NCI-H226 (cell line): ENCODE results near the gene FSTL1.

ENCODE experiments used
- DNase-seq: peaks from one replicate; pipeline ENCODE4 v3.0.0-alpha.2; 2015

FSTL1 gene

GRCh38 chr3:120468635-120469295, 18.0 kb upstream of the FSTL1 start:
- DNase-seq = no peak

- DNase-seq = peak; percentile 77
Measured at GRCh38 chr3:120462409-120462959, 11.7 kb upstream of the FSTL1 start.

DNA sequence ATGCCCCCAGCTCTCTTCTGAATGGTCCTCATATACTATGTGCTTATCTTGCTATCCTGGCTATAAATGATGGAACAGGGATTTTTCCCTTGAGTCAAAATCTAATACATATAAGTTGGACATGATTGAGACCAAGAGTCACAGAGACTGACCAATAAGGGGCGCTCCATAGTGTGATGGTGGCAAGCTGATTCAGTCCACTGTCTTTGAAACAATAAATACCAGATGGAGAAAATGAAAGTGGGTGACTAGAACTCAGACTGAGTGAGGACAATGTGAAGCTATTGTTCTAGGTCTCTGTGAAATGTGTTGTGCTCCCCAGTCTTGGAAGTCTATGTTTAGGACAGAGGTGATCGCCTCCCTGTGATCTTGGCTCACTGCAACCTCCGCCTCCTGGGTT, 10.6 kb upstream of the FSTL1 start:
- no peak for DNase-seq

- no peak for DNase-seq
Measured at GRCh38 chr3:120460862-120461261, 10.1 kb upstream of the FSTL1 start.

- DNase-seq = no peak
Measured at GRCh38 chr3:120460181-120460790, 9.5 kb upstream of the FSTL1 start.

- no peak for DNase-seq
Measured at GRCh38 chr3:120459196-120459595, 8.4 kb upstream of the FSTL1 start.

- no peak for DNase-seq
Measured at GRCh38 chr3:120457827-120458226, 7.0 kb upstream of the FSTL1 start.

GRCh38 chr3:120454076-120454689, 3.4 kb upstream of the FSTL1 start:
- no peak for DNase-seq

DNA sequence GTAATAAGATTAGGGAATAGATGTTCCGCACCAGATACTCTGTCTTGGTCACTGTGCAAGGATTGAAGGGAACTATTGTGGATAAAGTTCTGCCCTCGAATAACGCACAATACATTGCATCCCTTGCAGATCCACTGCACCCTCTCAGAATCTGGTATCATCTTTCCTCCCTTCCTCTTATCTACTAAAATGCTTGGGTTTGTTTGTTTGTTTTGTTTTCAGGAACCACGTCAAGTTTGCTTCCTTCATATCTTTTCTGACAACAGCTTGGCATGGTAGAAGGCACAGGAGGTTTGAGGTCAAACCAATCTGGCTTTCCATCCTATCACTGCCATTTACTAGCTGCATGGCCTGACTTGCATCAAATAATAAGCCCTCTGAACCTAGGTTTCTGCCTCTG, 2.0 kb upstream of the FSTL1 start:
- DNase-seq = no peak

DNA sequence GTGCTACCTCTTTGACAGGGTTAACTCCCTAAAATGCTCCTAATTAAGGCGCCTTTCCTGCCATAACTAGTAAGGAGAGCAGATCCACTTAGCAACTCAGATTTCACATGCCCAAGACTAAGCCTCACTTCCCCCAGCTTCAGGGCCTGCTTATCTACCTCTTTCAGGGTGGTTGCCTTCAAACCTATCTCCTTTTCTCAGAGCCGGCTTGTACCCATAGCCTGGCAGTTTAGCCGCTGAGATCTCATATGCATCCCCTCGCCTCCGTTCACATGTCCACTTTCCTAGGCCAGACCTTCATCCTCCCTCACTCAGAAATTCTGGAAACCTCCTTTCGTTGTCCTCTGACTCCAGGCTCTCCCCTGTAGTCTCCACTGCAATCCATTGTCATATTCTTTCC, 1.0 kb upstream of the FSTL1 start:
- DNase-seq = no peak

DNA sequence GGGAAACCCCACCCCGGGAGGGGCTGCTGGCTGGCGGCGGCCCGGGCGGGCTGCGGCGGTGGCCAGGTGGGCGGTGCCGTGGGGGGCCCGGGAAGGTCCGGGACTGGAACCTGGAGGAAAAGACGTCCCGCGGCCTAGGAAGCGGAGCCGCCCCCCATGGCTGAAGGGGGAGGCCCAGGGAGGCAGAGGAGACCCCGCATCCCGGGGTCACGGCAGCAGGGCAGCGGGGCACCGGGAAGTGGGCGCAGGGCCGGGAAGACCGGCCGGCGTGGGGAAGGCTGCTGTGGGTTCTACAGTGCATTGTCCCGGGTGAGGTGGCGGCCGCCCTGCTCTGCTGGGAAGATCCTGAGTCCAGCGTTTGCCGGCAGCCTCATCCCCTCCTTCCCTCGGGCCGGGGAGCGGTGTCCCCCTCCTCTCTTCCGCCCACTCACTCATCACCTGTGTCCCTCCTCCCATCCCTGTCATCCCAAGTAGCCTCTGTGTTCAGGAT, 525 bp upstream of the FSTL1 start:
- DNase-seq = no peak

DNA sequence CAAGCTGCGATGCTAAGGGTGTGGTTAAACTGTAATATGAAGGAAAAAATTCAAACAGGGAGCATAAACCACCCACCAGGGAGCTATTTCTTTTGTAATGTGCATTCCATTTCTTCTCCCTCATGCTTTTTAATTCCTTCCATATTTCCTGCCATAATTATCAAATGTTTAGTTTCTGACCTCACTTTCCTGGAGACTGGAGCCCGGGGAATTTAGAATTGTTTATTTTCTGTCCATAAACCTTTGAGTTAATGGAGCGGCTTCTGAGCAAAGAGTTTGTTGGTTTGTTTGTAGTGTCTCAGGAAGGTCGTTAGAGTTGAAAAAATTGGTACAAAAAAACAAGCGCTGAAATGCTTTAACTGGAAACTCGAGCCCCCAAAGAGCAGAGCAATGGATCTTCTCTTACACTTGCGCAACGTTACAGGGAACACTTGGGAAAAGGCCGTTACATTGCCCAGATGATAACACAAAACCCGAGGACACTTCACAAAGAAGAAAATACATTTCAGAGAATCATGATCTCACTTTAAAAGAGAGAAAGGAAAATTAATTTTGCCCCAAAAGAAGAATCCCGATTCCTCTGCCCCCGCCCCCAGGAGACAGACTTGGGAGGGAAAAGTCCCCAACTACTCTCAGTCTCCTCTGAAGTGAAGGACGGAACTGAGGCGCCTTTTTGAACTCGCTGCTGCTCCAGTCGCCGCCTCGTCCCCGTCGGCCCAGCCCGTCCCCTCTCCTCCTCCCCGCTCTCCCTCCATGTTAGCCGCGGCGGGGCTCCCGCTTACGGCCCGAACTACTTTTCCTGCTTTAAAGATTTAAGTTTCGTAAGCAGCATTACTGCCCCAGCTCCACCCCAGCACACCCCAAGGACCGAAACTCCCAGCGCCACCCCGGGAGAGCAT, 842 bp downstream of the FSTL1 start:
- no peak for DNase-seq

DNA sequence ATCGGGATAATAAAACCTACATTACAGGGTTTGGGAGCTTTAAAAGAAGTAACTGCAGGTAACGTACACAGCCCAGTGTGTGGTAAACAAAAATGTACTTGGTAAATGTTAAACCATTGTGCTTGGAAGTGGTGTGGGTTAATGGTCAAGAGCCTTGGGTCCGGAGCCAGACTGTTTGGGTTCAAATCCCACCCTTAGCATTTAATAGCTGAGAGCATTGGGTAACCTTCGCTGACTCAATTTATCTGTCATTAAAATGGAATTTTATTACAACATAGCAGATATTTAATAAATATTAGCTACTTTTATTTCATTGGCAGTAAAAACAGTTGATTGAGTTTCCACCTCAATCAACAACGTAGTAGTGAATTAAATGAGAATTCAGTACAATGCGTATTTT, 1.5 kb downstream of the FSTL1 start:
- no peak for DNase-seq

DNA sequence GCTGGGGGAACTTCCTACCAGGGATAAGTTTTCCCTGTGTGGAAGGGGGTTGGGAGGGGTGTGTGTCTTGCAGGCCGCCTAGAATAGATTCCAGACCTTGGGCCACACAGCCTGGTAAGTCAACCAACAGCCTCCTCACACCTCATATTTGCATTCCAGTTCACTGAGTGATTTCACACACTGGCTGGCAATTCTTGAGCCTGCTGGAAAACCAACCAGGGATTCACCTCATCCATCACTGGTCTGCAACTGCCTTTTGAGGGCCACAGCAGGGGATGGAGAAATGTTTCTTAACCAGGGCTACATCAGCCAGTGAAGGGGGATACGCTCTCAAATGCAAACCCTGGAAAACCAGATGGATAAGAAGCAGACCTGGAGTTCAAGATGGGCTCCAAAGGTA, 2.0 kb downstream of the FSTL1 start:
- peak; percentile 44 for DNase-seq

DNA sequence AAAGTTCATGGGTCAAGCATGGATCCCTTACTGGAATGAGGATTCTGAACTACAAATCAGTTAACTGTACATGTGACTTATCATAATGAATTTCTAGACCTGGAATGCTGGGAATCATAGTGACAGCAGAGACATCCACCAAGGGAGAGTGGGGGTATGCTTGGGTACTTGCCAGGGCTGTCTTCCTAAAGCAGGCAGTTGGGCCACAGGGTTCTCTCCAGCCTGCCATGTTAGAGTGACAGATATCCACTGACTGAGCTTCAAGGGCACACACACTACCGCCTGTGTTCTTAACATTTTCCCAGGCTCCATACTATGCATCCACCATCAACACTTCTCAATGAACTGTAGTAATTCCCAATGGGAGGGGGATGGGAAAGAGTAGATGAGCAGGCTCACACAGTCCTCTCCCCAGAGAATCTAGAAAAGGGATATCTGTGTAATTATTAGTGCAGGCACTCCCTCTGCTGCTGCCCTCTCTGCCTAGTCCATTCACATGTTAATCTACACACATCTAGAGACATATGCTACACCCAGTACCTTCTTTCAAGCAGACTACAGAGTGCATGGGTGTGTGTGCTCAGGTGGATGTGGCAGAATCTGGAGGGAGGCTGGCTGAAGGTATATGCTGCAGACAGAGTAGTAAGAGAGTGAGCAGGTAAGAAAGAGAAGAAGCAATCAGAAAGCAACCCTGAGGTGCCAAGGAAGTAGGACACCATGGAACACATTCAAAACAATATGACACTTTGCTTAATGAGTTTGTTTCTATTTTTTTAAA, 3.7 kb downstream of the FSTL1 start:
- no peak for DNase-seq

- no peak for DNase-seq
Measured at GRCh38 chr3:120445654-120446053, 5.1 kb downstream of the FSTL1 start.

DNA sequence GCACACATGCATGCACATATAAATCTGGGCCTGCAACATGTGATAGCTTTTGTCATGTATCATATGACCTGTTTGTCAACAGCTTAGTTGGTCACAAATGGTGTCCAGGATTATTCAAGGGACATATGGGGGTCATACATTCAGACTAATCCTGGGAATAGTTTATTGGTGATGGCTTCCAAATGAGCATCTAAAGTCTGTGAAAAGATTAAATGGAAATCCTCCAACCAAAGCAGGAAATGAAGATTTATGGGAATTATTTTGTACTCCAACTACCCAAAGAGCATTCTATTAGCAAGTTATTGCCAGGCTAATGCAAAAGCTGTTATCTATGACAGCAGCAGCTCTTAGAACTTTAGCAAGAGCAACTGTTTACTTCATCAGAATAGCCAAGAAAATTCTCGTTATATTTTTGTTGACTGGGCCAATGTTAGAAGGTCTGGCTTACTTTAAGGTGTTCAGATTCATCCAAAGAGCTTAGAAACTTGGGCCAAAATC, 7.1 kb downstream of the FSTL1 start:
- DNase-seq = no peak

DNA sequence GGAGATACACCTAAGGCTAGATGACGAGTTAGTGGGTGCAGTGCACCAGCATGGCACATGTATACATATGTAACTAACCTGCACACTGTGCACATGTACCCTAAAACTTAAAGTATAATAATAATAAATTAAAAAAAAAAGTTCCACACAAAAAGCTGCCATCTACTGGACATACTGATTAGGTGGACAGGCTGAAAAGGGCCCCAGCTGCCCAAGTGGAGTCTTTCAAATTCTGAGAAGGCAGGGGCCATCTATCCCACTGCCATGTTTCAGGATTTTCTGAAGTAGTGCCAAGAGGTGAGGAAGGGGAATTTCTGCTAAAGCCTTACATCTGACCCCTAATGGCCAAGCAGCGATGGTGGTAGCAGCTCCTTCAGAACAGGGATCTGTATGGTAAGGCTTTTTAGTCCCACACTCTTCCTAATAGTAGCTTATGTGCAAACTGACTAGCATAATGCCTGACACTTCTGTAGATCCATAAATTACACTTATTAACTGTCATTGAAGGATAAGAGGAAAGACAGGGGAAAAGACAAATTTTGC, 7.7 kb downstream of the FSTL1 start:
- no peak for DNase-seq

GRCh38 chr3:120441776-120442175, 9.0 kb downstream of the FSTL1 start:
- no peak for DNase-seq

DNA sequence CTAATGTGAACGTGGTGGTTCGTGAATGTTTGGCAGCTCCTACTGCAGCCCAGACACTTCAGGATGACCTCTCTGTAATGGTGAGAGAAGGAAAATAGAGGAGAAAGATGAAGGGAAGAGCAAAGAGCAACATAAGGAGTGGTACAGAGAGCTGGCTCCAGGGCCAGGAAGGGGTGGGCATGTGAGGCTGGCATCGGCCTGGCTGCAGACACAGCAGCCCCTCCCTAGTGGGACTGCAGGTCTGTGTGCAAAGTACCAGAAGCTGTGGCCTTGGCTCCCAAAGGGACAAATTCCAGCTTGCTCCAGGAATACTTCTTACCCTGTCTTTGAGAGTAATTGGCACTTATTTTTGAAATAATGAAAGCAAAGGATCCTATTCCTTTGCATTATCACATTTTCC, 10.0 kb downstream of the FSTL1 start:
- DNase-seq = no peak

- DNase-seq = no peak
Measured at GRCh38 chr3:120440001-120440703, 10.6 kb downstream of the FSTL1 start.
